Parathyroid adenoma (tissue), 2 donors: ENCODE measurements around the gene TPM4.

Experiments used
- H2AFZ ChIP-seq: fragments of 300-600 bp; sonication (generic); one replicate; pipeline ENCODE4 v1.7.0; 2017; ENCODE audit warnings: antibody characterized with exemption, mild to moderate bottlenecking
- H3K27ac ChIP-seq: fragments of 300-600 bp; sonication (generic); one replicate; pipeline ENCODE4 v1.7.0; 2017
- H3K27me3 ChIP-seq: fragments of 300-600 bp; sonication (generic); one replicate; pipeline ENCODE4 v1.7.0; 2017; ENCODE audit warnings: low read length; ENCODE audit not compliant: control insufficient read depth, insufficient read depth
- H3K36me3 ChIP-seq: fragments of 300-600 bp; sonication (generic); one replicate; pipeline ENCODE4 v1.7.0; 2017; ENCODE audit warnings: low read length; ENCODE audit not compliant: control insufficient read depth, insufficient read depth
- H3K4me1 ChIP-seq: fragments of 300-600 bp; sonication (generic); one replicate; pipeline ENCODE4 v1.7.0; 2017; ENCODE audit warnings: control low read depth
- H3K4me2 ChIP-seq: fragments of 300-600 bp; sonication (generic); one replicate; pipeline ENCODE4 v1.7.0; 2017; ENCODE audit warnings: low read length
- H3K4me3 ChIP-seq: fragments of 300-600 bp; sonication (generic); one replicate; pipeline ENCODE4 v1.7.0; 2017; ENCODE audit warnings: low read depth, low read length
- H3K79me2 ChIP-seq: fragments of 300-600 bp; sonication (generic); one replicate; pipeline ENCODE4 v1.7.0; 2017; ENCODE audit warnings: control low read depth
- H3K9ac ChIP-seq: fragments of 300-600 bp; sonication (generic); one replicate; pipeline ENCODE4 v1.7.0; 2017; ENCODE audit warnings: mild to moderate bottlenecking
- H3K9me3 ChIP-seq: fragments of 300-600 bp; sonication (generic); one replicate; pipeline ENCODE4 v1.7.0; 2017; ENCODE audit warnings: low read length; ENCODE audit not compliant: control insufficient read depth
- TF ChIP-seq, protein P1 (sequence below): fragments of 300-600 bp; sonication (generic); IDR thresholded peaks from one replicate; pipeline ENCODE4 v1.7.0; 2017; ENCODE audit warnings: antibody characterized with exemption, mild to moderate bottlenecking
- donor health status: primary hyperparathyroidism.

Gene TPM4

DNA sequence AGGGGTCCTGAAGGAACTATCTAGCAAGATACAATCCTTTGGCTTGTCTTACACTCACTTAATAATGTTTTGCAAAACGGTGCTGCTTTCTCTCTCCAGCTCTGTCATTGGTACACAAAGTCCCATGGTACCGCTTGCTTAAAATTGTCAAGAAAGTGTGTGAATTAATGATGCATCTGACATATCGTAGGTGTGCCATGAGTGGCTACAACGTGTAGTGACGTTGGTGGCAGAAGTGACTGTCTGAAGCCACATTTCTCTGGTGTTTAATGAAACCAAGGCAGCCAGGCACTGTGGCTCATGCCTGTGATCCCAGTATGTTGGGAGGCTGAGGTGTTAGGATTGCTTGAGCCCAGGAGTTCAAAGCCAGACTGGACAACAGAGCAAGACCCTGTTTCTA, 69.8 kb downstream of the TPM4 start:
- H3K79me2 ChIP-seq, result no peaks in the 10 kb centered on the region
- H3K4me2 ChIP-seq, result no peak overlapping the region
- no peak overlapping the region for H3K4me3 ChIP-seq
- H3K4me1 ChIP-seq, result no peaks in the 10 kb centered on the region
- H3K27me3 ChIP-seq, result no peaks in the 10 kb centered on the region
- TF ChIP-seq, protein P1, sequence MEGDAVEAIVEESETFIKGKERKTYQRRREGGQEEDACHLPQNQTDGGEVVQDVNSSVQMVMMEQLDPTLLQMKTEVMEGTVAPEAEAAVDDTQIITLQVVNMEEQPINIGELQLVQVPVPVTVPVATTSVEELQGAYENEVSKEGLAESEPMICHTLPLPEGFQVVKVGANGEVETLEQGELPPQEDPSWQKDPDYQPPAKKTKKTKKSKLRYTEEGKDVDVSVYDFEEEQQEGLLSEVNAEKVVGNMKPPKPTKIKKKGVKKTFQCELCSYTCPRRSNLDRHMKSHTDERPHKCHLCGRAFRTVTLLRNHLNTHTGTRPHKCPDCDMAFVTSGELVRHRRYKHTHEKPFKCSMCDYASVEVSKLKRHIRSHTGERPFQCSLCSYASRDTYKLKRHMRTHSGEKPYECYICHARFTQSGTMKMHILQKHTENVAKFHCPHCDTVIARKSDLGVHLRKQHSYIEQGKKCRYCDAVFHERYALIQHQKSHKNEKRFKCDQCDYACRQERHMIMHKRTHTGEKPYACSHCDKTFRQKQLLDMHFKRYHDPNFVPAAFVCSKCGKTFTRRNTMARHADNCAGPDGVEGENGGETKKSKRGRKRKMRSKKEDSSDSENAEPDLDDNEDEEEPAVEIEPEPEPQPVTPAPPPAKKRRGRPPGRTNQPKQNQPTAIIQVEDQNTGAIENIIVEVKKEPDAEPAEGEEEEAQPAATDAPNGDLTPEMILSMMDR, result no peak
- H3K9ac ChIP-seq, result no peak overlapping the region
- H2AFZ ChIP-seq, result no peak overlapping the region
- no peaks in the 10 kb centered on the region for H3K36me3 ChIP-seq
- H3K9me3 ChIP-seq, result no peaks in the 10 kb centered on the region
- H3K27ac ChIP-seq, result no peak overlapping the region

DNA sequence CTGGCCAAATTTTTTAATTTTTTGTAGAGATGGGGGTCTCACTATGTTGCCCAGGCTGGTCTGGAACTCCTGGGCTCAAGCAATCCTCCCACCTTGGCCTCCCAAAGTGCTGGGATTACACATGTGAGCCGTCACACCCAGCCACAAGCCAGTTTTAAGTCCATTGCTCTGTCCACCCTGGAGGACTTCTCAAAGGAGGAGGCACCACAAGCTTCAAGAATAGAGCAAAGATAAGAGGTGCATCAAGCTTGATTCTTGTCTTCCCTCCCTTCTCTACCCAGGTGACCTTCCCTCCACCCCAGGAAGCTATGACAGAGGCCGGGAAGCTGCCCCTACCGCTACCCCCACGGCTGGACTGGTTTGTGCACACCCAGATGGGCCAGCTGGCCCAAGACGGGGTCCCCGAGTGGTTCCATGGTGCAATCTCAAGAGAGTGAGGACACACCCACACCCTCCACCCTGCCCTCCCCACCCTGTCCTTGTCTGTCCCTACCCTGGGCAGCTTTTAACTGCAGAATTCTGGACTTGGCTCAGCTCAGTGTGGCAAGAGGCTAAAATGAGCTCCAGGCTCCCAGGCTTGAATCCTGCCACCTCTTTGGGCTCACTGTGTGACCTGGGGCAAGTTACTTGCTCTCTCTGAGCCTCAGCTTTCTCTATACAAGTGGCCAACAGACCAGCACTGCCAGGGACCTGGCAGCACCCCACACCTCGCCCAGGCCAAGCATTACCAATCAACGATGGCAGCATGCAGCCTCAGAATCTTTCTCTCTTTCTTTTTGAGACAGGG, 72.3 kb downstream of the TPM4 start:
- H3K79me2 ChIP-seq, result no peaks in the 10 kb centered on the region
- H3K9ac ChIP-seq, result no peak overlapping the region
- H3K27ac ChIP-seq, result no peak overlapping the region
- H3K36me3 ChIP-seq, result no peaks in the 10 kb centered on the region
- no peak overlapping the region for H3K4me3 ChIP-seq
- no peaks in the 10 kb centered on the region for H3K27me3 ChIP-seq
- H3K4me1 ChIP-seq, result no peaks in the 10 kb centered on the region
- no peak overlapping the region for H3K4me2 ChIP-seq
- H3K9me3 ChIP-seq, result no peaks in the 10 kb centered on the region
- no peak overlapping the region for H2AFZ ChIP-seq
- TF ChIP-seq, protein P1, result no peak
